ENCODE measurements around the gene CFAP206. TPM values are rescaled to one million over a fixed set of nuclear protein-coding genes. Genes with fewer than 3 reads are reported as not detected.

Gene CFAP206
- 0.67 and 0.74 TPM in 2 replicates for polyA plus RNA-seq (2013)

GRCh38 chr6:87407901-87408720, at the start of gene CFAP206:
TSS of gene CFAP206 (plus strand) at chr6:87407972. CDS start at chr6:87409840, 1,868 bp downstream.
- no peaks in the 10 kb centered on the region for H3K36me3 ChIP-seq (ENCODE audit: control insufficient read depth in 1 of 2, insufficient read depth in 2 of 2, low read length in 2 of 2)
- peak within 1 kb of the TSS; percentile 53 for H2BK12ac ChIP-seq (ENCODE audit: low read length)
- no peaks in the 10 kb centered on the region for H3K9me3 ChIP-seq (ENCODE audit: insufficient read depth, low read depth, low read length)
- H3K4ac ChIP-seq (ENCODE audit: low read depth, low read length) = peak within 1 kb of the TSS; percentile 93
- H3K4me1 ChIP-seq (ENCODE audit: control insufficient read depth in 1 of 2, insufficient read depth in 2 of 2, low read length in 2 of 2) = peaks cover 0 to 2% of the 10 kb centered on the region in 2 experiments
- H3K9ac ChIP-seq (ENCODE audit: low read length) = peak within 1 kb of the TSS; percentile 32
- peak within 1 kb of the TSS; percentile 97 for H3K14ac ChIP-seq (ENCODE audit: low read length)
- peak within 1 kb of the TSS; percentile 97 for H3K4me3 ChIP-seq (ENCODE audit: low read depth, low read length)
- no peak within 1 kb of the TSS for H3K23ac ChIP-seq (ENCODE audit: low read length)
- WGBS (ENCODE audit: extremely low coverage, insufficient coverage, insufficient read length) = no CpG with 5 or more reads among the region's 82 CpGs
- H2AFZ ChIP-seq (ENCODE audit: insufficient read depth, low read length, poor library complexity) = peak within 1 kb of the TSS; percentile 92
- H3K27me3 ChIP-seq (ENCODE audit: insufficient read depth, low read length) = no peaks in the 10 kb centered on the region
- H4K12ac ChIP-seq (ENCODE audit: low read depth, low read length) = peak within 1 kb of the TSS; percentile 99
- H2AK5ac ChIP-seq (ENCODE audit: low read length) = no peak within 1 kb of the TSS
- peaks cover 2% of the 10 kb centered on the region for H3K79me2 ChIP-seq (ENCODE audit: control insufficient read depth, insufficient read depth, low read length, poor library complexity)
- H3K79me1 ChIP-seq (ENCODE audit: low read length) = peaks cover 8% of the 10 kb centered on the region
- peak within 1 kb of the TSS; percentile 97 for H4K8ac ChIP-seq (ENCODE audit: low read depth, low read length)
- peak within 1 kb of the TSS; percentile 73 for H3K27ac ChIP-seq (ENCODE audit: low read depth, low read length)
- H2BK120ac ChIP-seq (ENCODE audit: insufficient read depth, low read length, poor library complexity) = peak within 1 kb of the TSS; percentile 88
- H3K18ac ChIP-seq (ENCODE audit: low read length) = peak within 1 kb of the TSS; percentile 95
- H4K91ac ChIP-seq (ENCODE audit: low read depth, low read length) = peak within 1 kb of the TSS; percentile 90
- H3K4me2 ChIP-seq (ENCODE audit: low read length) = peak within 1 kb of the TSS; percentile 83
- H2BK5ac ChIP-seq (ENCODE audit: low read depth, low read length, poor library complexity) = peak within 1 kb of the TSS; percentile 86
- peak; percentile 87 to 93 for DNase-seq

- Histone ChIP-seq H3K14ac (ENCODE audit: low read length) (no peak overlapping the region), H2AFZ (ENCODE audit: insufficient read depth, low read length, poor library complexity) (no peak overlapping the region), H2BK120ac (ENCODE audit: insufficient read depth, low read length, poor library complexity) (no peak overlapping the region), H2AK5ac (ENCODE audit: low read length) (no peak overlapping the region), H3K23ac (ENCODE audit: low read length) (no peak overlapping the region), H3K36me3 (ENCODE audit: control insufficient read depth in 1 of 2, insufficient read depth in 2 of 2, low read length in 2 of 2) (no peaks in the 10 kb centered on the region), H3K18ac (ENCODE audit: low read length) (no peak overlapping the region), H3K4me3 (ENCODE audit: low read depth, low read length) (no peak overlapping the region), H4K91ac (ENCODE audit: low read depth, low read length) (no peak overlapping the region), H3K27ac (ENCODE audit: low read depth, low read length) (no peak overlapping the region), H3K4me2 (ENCODE audit: low read length) (no peak overlapping the region), H3K4ac (ENCODE audit: low read depth, low read length) (no peak overlapping the region), H3K9me3 (ENCODE audit: insufficient read depth, low read depth, low read length) (peaks cover 11% of the 10 kb centered on the region), H3K4me1 (ENCODE audit: control insufficient read depth in 1 of 2, insufficient read depth in 2 of 2, low read length in 2 of 2) (no peaks in the 10 kb centered on the region), H2BK12ac (ENCODE audit: low read length) (no peak overlapping the region), H3K79me1 (ENCODE audit: low read length) (no peaks in the 10 kb centered on the region), H4K12ac (ENCODE audit: low read depth, low read length) (no peak overlapping the region), H3K79me2 (ENCODE audit: control insufficient read depth, insufficient read depth, low read length, poor library complexity) (no peaks in the 10 kb centered on the region), H4K8ac (ENCODE audit: low read depth, low read length) (no peak overlapping the region), H2BK5ac (ENCODE audit: low read depth, low read length, poor library complexity) (no peak overlapping the region), H3K27me3 (ENCODE audit: insufficient read depth, low read length) (no peaks in the 10 kb centered on the region), H3K9ac (ENCODE audit: low read length) (no peak overlapping the region)
- DNase-seq = no peak
- WGBS (ENCODE audit: extremely low coverage, insufficient coverage, insufficient read length) = no CpG with 5 or more reads among the region's 5 CpGs
These were observed 43.0 kb upstream of the CFAP206 start for GRCh38 chr6:87364602-87365252.

GRCh38 chr6:87366072-87366827, 41.5 kb upstream of the CFAP206 start:
- DNase-seq = peak; percentile 49 to 92
- Histone ChIP-seq H3K4me3 (ENCODE audit: low read depth, low read length) (no peak overlapping the region), H3K14ac (ENCODE audit: low read length) (no peak overlapping the region), H2BK12ac (ENCODE audit: low read length) (no peak overlapping the region), H3K4me2 (ENCODE audit: low read length) (no peak overlapping the region), H3K23ac (ENCODE audit: low read length) (no peak overlapping the region), H3K4me1 (ENCODE audit: control insufficient read depth in 1 of 2, insufficient read depth in 2 of 2, low read length in 2 of 2) (no peaks in the 10 kb centered on the region), H3K79me1 (ENCODE audit: low read length) (no peaks in the 10 kb centered on the region), H4K91ac (ENCODE audit: low read depth, low read length) (no peak overlapping the region), H2BK120ac (ENCODE audit: insufficient read depth, low read length, poor library complexity) (no peak overlapping the region), H3K27me3 (ENCODE audit: insufficient read depth, low read length) (no peaks in the 10 kb centered on the region), H3K9me3 (ENCODE audit: insufficient read depth, low read depth, low read length) (peaks cover 11% of the 10 kb centered on the region), H2AK5ac (ENCODE audit: low read length) (no peak overlapping the region), H3K4ac (ENCODE audit: low read depth, low read length) (no peak overlapping the region), H2AFZ (ENCODE audit: insufficient read depth, low read length, poor library complexity) (no peak overlapping the region), H4K8ac (ENCODE audit: low read depth, low read length) (no peak overlapping the region), H3K36me3 (ENCODE audit: control insufficient read depth in 1 of 2, insufficient read depth in 2 of 2, low read length in 2 of 2) (no peaks in the 10 kb centered on the region), H4K12ac (ENCODE audit: low read depth, low read length) (no peak overlapping the region), H3K9ac (ENCODE audit: low read length) (no peak overlapping the region), H2BK5ac (ENCODE audit: low read depth, low read length, poor library complexity) (no peak overlapping the region), H3K18ac (ENCODE audit: low read length) (no peak overlapping the region), H3K79me2 (ENCODE audit: control insufficient read depth, insufficient read depth, low read length, poor library complexity) (no peaks in the 10 kb centered on the region), H3K27ac (ENCODE audit: low read depth, low read length) (no peak overlapping the region)
- no CpG with 5 or more reads among the region's 4 CpGs for WGBS (ENCODE audit: extremely low coverage, insufficient coverage, insufficient read length)

- H3K27ac ChIP-seq (ENCODE audit: low read depth, low read length) = no peak overlapping the region
- peaks cover 11% of the 10 kb centered on the region for H3K9me3 ChIP-seq (ENCODE audit: insufficient read depth, low read depth, low read length)
- no peak overlapping the region for H4K8ac ChIP-seq (ENCODE audit: low read depth, low read length)
- no peak overlapping the region for H2AK5ac ChIP-seq (ENCODE audit: low read length)
- no peak overlapping the region for H3K18ac ChIP-seq (ENCODE audit: low read length)
- no peaks in the 10 kb centered on the region for H3K27me3 ChIP-seq (ENCODE audit: insufficient read depth, low read length)
- H2BK5ac ChIP-seq (ENCODE audit: low read depth, low read length, poor library complexity) = no peak overlapping the region
- no peak overlapping the region for H3K4me2 ChIP-seq (ENCODE audit: low read length)
- H3K4ac ChIP-seq (ENCODE audit: low read depth, low read length) = no peak overlapping the region
- H3K23ac ChIP-seq (ENCODE audit: low read length) = no peak overlapping the region
- no peaks in the 10 kb centered on the region for H3K36me3 ChIP-seq (ENCODE audit: control insufficient read depth in 1 of 2, insufficient read depth in 2 of 2, low read length in 2 of 2)
- no peak overlapping the region for H3K4me3 ChIP-seq (ENCODE audit: low read depth, low read length)
- no CpG with 5 or more reads among the region's 3 CpGs for WGBS (ENCODE audit: extremely low coverage, insufficient coverage, insufficient read length)
- H3K14ac ChIP-seq (ENCODE audit: low read length) = no peak overlapping the region
- H3K4me1 ChIP-seq (ENCODE audit: control insufficient read depth in 1 of 2, insufficient read depth in 2 of 2, low read length in 2 of 2) = no peaks in the 10 kb centered on the region
- no peak for DNase-seq
- no peak overlapping the region for H2BK12ac ChIP-seq (ENCODE audit: low read length)
- H3K79me1 ChIP-seq (ENCODE audit: low read length) = no peaks in the 10 kb centered on the region
- no peak overlapping the region for H4K91ac ChIP-seq (ENCODE audit: low read depth, low read length)
- H3K9ac ChIP-seq (ENCODE audit: low read length) = no peak overlapping the region
- H2BK120ac ChIP-seq (ENCODE audit: insufficient read depth, low read length, poor library complexity) = no peak overlapping the region
- H2AFZ ChIP-seq (ENCODE audit: insufficient read depth, low read length, poor library complexity) = no peak overlapping the region
- H4K12ac ChIP-seq (ENCODE audit: low read depth, low read length) = no peak overlapping the region
- H3K79me2 ChIP-seq (ENCODE audit: control insufficient read depth, insufficient read depth, low read length, poor library complexity) = no peaks in the 10 kb centered on the region
These were observed 40.9 kb upstream of the CFAP206 start for GRCh38 chr6:87366899-87367298.
